Measurements from ENCODE around the gene SAPCD2. TPM values are rescaled to one million over a fixed set of nuclear protein-coding genes. Genes with fewer than 3 reads are reported as not detected.
A peak's percentile ranks its signal among the peaks of the same experiment; 100 is the strongest.

The SAPCD2 gene
- total RNA-seq, 1 donor, result 5.2 TPM

DNA sequence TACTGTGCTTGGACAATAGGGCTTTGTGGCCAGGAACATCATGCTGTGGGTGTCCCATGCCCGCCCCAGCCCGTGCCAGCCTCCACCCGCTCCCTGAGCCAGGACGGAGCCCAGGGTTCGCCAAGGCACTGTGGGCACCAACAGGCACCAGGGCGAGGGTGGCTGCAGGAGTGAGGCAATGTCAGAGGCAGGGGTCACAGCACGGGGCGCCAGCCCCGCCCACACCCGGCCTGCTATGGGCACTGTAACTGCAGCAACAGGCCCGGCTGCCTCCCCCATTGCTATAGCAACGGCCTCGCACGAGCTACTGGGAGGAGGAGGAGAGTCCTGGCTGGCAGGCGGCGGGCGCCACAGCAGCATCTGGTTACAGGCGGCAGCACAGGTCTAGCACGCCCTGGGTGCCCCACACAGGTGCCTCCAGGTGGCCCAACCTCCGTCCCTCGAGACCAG lies 44.8 kb downstream of the SAPCD2 start:
- no peak overlapping the region for H3K4me3 ChIP-seq (ENCODE audit: low read depth, low read length)
- TF ChIP-seq CTCF (IDR thresholded peaks at IDR 0.05; ENCODE audit: insufficient read depth, low read depth, low read length), result no peak
- DNase-seq (ENCODE audit: low read depth), result no peak

DNA sequence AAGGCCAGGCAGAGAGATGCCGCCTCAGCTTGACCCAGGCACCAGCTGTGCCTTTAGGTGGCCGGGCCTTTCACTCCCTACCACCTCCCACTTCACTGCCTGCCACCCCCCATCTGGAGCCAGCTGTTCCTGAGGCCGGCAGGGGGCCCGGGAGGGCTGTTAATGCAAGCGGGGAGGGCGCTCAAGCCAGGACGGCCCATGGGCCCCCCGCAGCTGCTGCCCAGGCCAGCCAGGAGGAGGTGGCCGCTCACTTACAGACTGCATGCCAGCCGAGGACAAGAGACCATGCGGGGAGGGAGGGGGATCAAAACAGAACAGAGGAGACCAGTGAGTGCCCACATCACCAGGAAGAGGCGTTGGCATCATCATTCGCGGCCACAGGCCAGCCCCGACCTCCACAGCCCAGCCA lies 46.8 kb downstream of the SAPCD2 start:
- no peak for TF ChIP-seq CTCF (IDR thresholded peaks at IDR 0.05; ENCODE audit: insufficient read depth, low read depth, low read length)
- DNase-seq (ENCODE audit: low read depth), result no peak

GRCh38 chr9:137023157-137023556 lies 47.2 kb downstream of the SAPCD2 start:
- DNase-seq (ENCODE audit: low read depth), result peak; percentile 27
- TF ChIP-seq CTCF (IDR thresholded peaks at IDR 0.05; ENCODE audit: insufficient read depth, low read depth, low read length), result no peak
- H3K4me3 ChIP-seq (ENCODE audit: low read depth, low read length), result no peak overlapping the region

More for the DNA sequence above, 46.8 kb downstream of the SAPCD2 start:
- no peak overlapping the region for H3K4me3 ChIP-seq (ENCODE audit: low read depth, low read length)

- H3K4me3 ChIP-seq (ENCODE audit: low read depth, low read length), result no peak overlapping the region
- no peak for DNase-seq (ENCODE audit: low read depth)
- no peak for TF ChIP-seq CTCF (IDR thresholded peaks at IDR 0.05; ENCODE audit: insufficient read depth, low read depth, low read length)
Measured at GRCh38 chr9:137022662-137023008, 47.7 kb downstream of the SAPCD2 start.

- no peak for TF ChIP-seq CTCF (IDR thresholded peaks at IDR 0.05; ENCODE audit: insufficient read depth, low read depth, low read length)
- DNase-seq (ENCODE audit: low read depth), result peak; percentile 57
Measured at GRCh38 chr9:137021979-137022661, 48.2 kb downstream of the SAPCD2 start.

GRCh38 chr9:137021568-137021978 lies 48.8 kb downstream of the SAPCD2 start:
- DNase-seq (ENCODE audit: low read depth), result no peak
- no peak overlapping the region for H3K4me3 ChIP-seq (ENCODE audit: low read depth, low read length)
- no peak for TF ChIP-seq CTCF (IDR thresholded peaks at IDR 0.05; ENCODE audit: insufficient read depth, low read depth, low read length)

More at GRCh38 chr9:137021979-137022661, 48.2 kb downstream of the SAPCD2 start:
- H3K4me3 ChIP-seq (ENCODE audit: low read depth, low read length), result no peak overlapping the region

Data from fibroblast of villous mesenchyme (primary cell).